NCI-H128 (cell line): Measurements from ENCODE around the gene NCOA4.
"Not testable (repeated sequence)": the region's sequence is repeated elsewhere in the genome, so short reads cannot be mapped to it uniquely, and the experiment has no call there.

ENCODE experiments used
- DNase-seq: peaks from one replicate; lab custom pipeline; 2025; ENCODE audit not compliant: unreplicated experiment; lab: John Stamatoyannopoulos, UW

NCOA4 gene

DNA sequence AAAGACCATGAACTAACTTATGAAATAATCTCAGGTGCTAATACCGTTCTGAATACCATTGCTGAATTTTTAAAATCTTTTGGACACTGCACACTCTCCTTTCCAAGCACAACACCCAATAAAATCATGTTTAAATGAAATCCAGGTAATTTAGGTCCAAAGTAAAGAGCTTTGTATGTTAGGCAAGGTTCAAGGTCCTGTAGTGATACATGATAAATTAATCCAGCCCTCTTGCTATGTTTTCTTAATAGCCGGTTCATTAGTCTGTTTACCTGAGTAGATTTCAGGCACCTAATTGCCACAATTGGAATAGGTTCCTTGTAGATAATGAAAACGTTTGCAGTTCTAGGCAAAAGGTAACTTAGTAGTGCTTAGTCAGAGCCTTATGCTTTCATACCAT is 44.8 kb downstream of the NCOA4 start:
- DNase-seq, result not testable (repeated sequence)

- DNase-seq, result not testable (repeated sequence)
Measured at GRCh38 chr10:45984473-45984872, 46.0 kb downstream of the NCOA4 start.

DNA sequence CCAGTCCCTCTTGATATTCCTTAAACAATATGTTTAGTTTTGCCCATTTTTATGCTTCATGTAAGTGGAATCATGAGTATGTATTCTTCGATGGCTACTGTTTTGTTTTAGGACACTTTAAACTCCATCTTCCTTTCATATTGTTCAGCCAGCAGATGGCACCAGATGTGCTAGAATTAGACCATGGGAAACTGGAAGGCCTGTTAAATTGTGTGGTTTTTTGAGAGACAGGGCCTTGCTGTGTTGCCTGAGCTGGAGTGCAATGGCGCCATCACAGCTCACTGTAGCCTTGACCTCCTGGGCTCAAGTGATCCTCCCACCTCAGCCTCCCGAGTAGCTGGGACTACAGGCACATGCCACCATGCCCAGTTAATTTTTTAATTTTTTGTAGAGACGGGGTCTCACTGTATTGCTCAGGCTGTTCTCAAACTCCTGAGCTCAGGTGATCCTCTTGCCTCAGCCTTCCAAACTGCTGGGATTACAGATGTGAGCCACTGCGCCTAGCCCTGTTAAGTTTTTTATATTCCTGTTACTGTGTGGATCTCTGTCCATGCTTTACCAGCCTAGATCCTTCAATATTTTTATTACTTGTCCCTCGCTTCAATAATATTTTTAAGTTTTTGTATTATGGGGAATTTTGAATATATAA is 46.8 kb downstream of the NCOA4 start:
- DNase-seq, result not testable (repeated sequence)

- DNase-seq, result not testable (repeated sequence)
Measured at GRCh38 chr10:45981367-45981766, 49.1 kb downstream of the NCOA4 start.

DNA sequence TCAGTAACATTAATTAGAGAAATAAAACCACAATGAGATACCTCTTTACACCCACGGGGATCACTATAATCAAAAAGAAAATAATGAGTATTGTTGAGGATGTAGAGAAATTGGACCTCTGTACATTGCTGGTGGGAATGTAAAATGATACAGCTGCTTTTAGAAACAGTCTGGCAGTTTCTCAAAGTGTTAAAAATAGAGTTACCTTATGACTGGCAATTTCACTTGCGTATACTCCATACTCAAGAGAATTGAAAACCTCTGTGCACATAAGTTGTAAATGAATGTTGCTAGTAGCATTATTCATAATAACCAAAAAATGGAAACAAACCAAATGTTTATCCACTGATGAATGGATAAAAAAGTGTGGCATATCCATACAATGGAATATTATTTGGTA is 51.9 kb downstream of the NCOA4 start:
- not testable (repeated sequence) for DNase-seq

DNA sequence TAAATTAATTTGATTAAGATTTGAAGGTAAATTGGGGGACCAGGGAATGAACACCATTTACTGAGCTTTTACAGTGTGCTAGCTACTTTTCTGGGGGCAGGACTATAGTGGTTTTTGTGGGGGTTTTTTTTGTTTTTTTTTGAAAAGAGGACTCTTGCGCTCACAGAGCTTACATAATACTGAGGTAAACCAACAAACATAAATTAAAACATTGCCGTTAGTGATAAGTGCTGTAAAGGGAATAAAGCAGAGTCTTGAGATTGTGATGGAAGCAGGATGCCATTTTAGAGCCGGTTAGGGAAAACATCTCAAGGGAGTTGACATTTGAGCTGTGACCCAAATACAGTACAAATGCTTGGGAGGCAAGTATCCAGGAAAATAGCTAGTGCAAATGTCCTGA is 56.4 kb downstream of the NCOA4 start:
- DNase-seq, result not testable (repeated sequence)

DNA sequence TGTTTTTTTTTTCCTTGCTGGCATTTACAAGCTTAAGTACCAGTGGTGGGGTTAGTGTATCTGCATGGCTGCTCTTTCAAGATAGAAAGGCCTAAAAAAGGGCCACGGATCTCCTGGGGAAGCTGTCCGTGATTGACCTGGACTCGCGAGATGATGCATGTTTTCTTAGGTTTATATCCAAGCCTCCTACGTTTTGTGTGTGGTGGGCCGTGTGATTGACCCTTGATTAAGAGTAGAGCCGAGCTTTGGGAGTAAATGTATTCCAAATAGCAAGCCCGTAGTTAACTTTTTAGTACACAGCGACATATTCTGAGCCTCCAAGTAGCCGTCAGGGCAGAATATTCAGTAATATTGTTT is 57.6 kb downstream of the NCOA4 start:
- DNase-seq, result not testable (repeated sequence)

- DNase-seq, result peak; percentile 14
Measured at GRCh38 chr10:45972106-45972812, 58.2 kb downstream of the NCOA4 start, which contains the start of gene TIMM23. Gene TIMM23, plus strand, starts transcription at chr10:45972489. Its CDS starts 136 bp downstream, at chr10:45972625.

DNA sequence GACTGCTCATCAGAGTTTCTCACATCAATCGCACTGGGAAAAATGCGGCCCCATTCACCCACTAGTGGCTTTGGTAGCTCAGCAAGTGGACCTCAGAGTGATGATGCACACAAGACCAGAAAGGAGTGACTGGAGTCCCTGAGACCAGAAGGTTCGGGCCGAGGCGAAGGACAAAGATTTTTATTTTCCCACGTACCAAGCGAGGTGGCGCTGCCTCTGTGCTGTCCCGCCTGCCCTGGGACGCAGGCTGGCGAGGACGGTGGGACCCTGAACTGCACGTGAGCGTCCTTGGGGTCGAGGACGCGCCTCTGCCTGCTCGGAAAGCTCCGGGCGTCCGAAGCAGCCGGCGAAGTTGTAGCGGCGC is 58.7 kb downstream of the NCOA4 start:
- DNase-seq, result not testable (repeated sequence)

- not testable (repeated sequence) for DNase-seq
Measured at GRCh38 chr10:45971019-45971418, 59.4 kb downstream of the NCOA4 start.

DNA sequence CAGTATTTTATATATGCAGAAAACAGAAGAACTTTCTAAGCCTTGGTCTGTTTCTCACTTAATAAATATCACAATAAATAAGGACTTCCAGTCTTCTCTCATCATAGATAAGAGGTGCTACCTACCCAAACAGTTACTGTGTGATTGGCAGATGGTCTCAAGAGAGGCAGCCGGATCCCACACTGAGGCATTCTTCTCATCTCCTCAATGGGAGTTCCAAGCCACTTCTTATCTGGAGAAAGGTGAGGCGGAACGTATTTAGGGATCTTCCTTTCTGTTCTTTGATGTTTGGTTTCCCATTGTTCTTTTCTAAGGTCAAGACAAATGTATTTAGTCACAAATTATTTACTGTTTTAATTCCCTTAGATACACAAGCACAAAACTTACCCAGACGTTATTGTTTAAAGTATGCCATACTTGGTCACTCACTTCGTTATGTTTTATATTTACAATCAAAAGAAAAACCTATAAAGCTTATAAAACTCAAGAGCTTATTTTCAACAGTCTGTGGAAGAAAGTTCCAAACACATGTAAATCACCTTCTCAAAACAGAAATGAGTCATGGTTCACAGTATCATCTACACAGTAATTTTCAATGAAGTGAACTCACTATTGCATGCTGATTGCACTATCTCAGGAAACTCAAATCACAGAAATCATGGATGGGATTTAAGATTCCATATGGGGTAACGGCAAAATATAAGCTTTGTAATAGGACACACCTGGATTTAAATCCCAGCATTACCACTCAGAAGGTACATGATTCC is 67.6 kb downstream of the NCOA4 start:
- not testable (repeated sequence) for DNase-seq

GRCh38 chr10:45957928-45958327 is 72.5 kb downstream of the NCOA4 start:
- not testable (repeated sequence) for DNase-seq

DNA sequence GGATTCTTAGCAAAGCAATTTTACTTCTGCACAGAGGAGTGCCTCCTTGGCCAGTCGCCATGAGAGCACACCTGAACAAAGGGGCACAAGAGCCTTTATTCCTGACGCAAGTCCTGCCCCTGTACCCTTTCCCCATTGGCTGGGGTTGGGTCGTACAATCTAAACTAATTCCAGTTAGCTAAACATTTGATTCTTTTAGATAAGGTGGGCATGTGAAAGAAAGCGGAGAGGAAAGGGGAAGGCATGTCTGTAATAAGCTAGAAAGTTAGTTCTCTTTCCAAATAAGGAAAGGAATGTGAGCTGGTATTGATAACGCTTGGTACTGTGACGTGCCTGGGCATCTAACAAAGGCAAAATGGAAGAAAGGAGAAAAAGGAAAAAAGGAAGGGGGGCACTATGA is 73.8 kb downstream of the NCOA4 start:
- not testable (repeated sequence) for DNase-seq
